MCF 10A (cell line): ENCODE results near the gene HAUS3. TPM values are rescaled to one million over a fixed set of nuclear protein-coding genes. Genes with fewer than 3 reads are reported as not detected.
A peak's percentile ranks its signal among the peaks of the same experiment; 100 is the strongest.

Experiments
- BruUV-seq: library from RNA; stranded (reverse); fragments of 400-500 nt; replicated peaks from 2 replicates; lab custom pipeline; 2021; lab: Mats Ljungman, UMichigan
- CTCF ChIA-PET: fragments of 300-600 bp; sonication (Branson Sonifier 250); formaldehyde crosslinking; extraction: SDS; loops from one replicate; lab custom pipeline; 2021; ENCODE audit warnings: antibody characterized with exemption, inconsistent platforms; lab: Yijun Ruan, JAX
- POLR2A ChIA-PET: fragments of 300-600, 350-650 bp; sonication (Branson Sonifier 250); formaldehyde crosslinking; extraction: SDS; loops from one replicate; lab custom pipeline; 2020; ENCODE audit warnings: antibody characterized with exemption, inconsistent platforms; lab: Yijun Ruan, JAX
- DNase-seq: peaks from one replicate; pipeline ENCODE4 v3.0.0-alpha.2; 2018; ENCODE audit not compliant: unreplicated experiment
- H3K27ac Mint-ChIP-seq: one replicate; pipeline ENCODE4 v1.8.0; 2022; ENCODE audit warnings: mild to moderate bottlenecking, low read depth, mixed read lengths; ENCODE audit not compliant: unreplicated experiment
- H3K27me3 Mint-ChIP-seq: one replicate; pipeline ENCODE4 v1.8.0; 2022; ENCODE audit warnings: mixed read lengths; ENCODE audit not compliant: insufficient read depth, unreplicated experiment
- H3K36me3 Mint-ChIP-seq: one replicate; pipeline ENCODE4 v1.8.0; 2022; ENCODE audit warnings: mild to moderate bottlenecking, moderate library complexity, mixed read lengths; ENCODE audit not compliant: insufficient read depth, unreplicated experiment
- H3K4me1 Mint-ChIP-seq: one replicate; pipeline ENCODE4 v1.8.0; 2022; ENCODE audit warnings: mixed read lengths; ENCODE audit not compliant: insufficient read depth, unreplicated experiment
- H3K4me3 Mint-ChIP-seq: one replicate; pipeline ENCODE4 v1.8.0; 2022; ENCODE audit warnings: mild to moderate bottlenecking, moderate library complexity, mixed read lengths; ENCODE audit not compliant: unreplicated experiment
- H3K9me3 Mint-ChIP-seq: one replicate; pipeline ENCODE4 v1.8.0; 2022; ENCODE audit warnings: mixed read lengths; ENCODE audit not compliant: unreplicated experiment
- intact Hi-C: fragments of 100-400 bp; cut with micrococcal nuclease; formaldehyde crosslinking; loops from 2 replicates; pipeline ENCODE4 v1.14.1; 2022
- total RNA-seq: library from RNA; stranded (reverse); gene quantifications from 2 replicates; pipeline ENCODE4 v1.2.3, GENCODE V29; 2022
- TF ChIP-seq, protein P1 (sequence below): fragments of 200-600 bp; IDR thresholded peaks from one replicate; pipeline ENCODE4 v1.8.0; 2022; ENCODE audit warnings: antibody characterized with exemption, mild to moderate bottlenecking; ENCODE audit not compliant: unreplicated experiment

Gene HAUS3
- total RNA-seq, 1 experiment from 2014 or later = 13.9 TPM

DNA sequence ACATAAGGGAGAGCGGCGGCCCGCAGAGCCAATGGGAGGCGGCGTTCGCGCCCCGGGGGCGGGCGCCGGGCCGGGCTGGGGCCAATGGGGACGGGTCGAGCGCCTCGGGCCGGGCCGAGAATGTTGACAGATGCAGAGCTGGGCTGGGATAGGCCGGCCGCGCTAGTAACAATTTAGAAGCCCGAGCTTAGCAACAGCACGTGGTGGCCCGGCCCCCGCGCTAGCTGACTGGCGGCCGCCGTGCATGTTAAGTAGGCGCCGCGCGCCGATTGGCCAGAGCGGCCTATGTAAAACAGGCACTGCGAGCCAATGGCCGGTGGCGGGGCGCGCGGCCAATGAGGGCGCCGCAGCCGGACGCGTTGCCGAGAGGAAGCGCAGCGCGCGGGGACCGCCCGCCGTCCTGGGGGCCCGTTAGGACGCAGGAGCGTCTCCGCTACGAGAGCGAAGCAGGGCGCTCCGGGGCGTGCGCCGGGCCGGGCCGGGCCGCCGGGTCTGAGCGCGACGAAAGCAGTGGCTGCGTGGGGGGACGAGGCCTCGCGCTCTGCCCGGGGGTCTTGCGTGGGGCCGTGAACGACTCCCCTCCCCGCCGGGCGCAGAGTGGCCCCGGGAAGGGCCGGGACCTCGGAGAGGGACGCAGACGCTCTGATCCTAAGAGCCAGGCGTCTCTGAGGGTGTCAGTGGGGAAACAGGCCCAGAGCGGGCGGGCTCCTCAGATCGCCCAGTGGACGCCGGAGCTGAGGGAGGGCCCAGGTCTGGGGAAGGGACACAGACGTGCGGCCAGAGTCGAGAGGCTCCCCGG lies 20.4 kb upstream of the HAUS3 start:
- Mint-ChIP-seq H3K36me3 (no peaks in the 10 kb centered on the region), H3K27ac (peak overlapping the region; percentile 77), H3K4me1 (peaks cover 8% of the 10 kb centered on the region), H3K27me3 (no peaks in the 10 kb centered on the region), H3K4me3 (peak overlapping the region; percentile 73), H3K9me3 (no peaks in the 10 kb centered on the region)
- intact Hi-C loops = loop anchor here (5.0 to 10.0 kb wide), 2 partner anchors 72 to 150 kb away; no protein-coding TSS in a partner anchor
- ChIA-PET POLR2A (interaction anchor here (0.5 to 4.5 kb wide), 27 partner anchors 12 to 673 kb away, joined by 3 to 54 read pairs (median 3); partner anchors contain the start of genes CFAP99, HAUS3, POLN and RNF4), CTCF (interaction anchor here (0.6 to 0.7 kb wide), 2 partner anchors 35 to 351 kb away, joined by 3 read pairs; no protein-coding TSS in a partner anchor)
- TF ChIP-seq, protein P1, sequence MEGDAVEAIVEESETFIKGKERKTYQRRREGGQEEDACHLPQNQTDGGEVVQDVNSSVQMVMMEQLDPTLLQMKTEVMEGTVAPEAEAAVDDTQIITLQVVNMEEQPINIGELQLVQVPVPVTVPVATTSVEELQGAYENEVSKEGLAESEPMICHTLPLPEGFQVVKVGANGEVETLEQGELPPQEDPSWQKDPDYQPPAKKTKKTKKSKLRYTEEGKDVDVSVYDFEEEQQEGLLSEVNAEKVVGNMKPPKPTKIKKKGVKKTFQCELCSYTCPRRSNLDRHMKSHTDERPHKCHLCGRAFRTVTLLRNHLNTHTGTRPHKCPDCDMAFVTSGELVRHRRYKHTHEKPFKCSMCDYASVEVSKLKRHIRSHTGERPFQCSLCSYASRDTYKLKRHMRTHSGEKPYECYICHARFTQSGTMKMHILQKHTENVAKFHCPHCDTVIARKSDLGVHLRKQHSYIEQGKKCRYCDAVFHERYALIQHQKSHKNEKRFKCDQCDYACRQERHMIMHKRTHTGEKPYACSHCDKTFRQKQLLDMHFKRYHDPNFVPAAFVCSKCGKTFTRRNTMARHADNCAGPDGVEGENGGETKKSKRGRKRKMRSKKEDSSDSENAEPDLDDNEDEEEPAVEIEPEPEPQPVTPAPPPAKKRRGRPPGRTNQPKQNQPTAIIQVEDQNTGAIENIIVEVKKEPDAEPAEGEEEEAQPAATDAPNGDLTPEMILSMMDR = no peak
- no TSS peak for BruUV-seq
- DNase-seq = peak; percentile 99

DNA sequence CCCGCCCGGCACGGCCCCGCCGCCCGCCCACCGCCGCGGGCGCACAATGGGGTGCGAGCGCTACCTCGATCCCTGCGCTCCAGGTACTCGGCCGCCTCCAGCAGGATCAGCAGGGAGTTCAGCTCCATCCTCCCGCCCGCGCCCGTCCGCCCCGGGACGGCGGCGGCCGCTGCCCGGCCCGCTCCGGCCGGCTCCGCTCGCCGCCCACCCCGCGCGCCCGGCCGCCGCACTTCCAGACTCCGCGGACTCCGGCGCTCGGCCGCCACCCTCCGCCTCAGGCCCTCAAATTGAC lies 19.9 kb upstream of the HAUS3 start, which contains the start of gene MXD4:
TSS of gene MXD4 (minus strand) at position 257 of the 292 bp plus-strand sequence. CDS start at position 128, 129 bp downstream.
- ChIA-PET CTCF (no interaction called here), POLR2A (interaction anchor here (0.5 to 4.5 kb wide), 23 partner anchors 11 to 674 kb away, joined by 3 to 54 read pairs (median 4); partner anchors contain the start of genes CFAP99, HAUS3, POLN and RNF4)
- H3K4me3 Mint-ChIP-seq = peak within 1 kb of the TSS; percentile 73
- TF ChIP-seq, protein P1 = no peak
- intact Hi-C loops = loop anchor here (5.0 to 10.0 kb wide), 2 partner anchors 73 to 151 kb away; no protein-coding TSS in a partner anchor
- no TSS peak for BruUV-seq
- no peaks in the 10 kb centered on the region for H3K9me3 Mint-ChIP-seq
- H3K27me3 Mint-ChIP-seq = no peaks in the 10 kb centered on the region
- H3K4me1 Mint-ChIP-seq = peaks cover 13% of the 10 kb centered on the region
- no peaks in the 10 kb centered on the region for H3K36me3 Mint-ChIP-seq
- no peak for DNase-seq
- peak within 1 kb of the TSS; percentile 77 for H3K27ac Mint-ChIP-seq

DNA sequence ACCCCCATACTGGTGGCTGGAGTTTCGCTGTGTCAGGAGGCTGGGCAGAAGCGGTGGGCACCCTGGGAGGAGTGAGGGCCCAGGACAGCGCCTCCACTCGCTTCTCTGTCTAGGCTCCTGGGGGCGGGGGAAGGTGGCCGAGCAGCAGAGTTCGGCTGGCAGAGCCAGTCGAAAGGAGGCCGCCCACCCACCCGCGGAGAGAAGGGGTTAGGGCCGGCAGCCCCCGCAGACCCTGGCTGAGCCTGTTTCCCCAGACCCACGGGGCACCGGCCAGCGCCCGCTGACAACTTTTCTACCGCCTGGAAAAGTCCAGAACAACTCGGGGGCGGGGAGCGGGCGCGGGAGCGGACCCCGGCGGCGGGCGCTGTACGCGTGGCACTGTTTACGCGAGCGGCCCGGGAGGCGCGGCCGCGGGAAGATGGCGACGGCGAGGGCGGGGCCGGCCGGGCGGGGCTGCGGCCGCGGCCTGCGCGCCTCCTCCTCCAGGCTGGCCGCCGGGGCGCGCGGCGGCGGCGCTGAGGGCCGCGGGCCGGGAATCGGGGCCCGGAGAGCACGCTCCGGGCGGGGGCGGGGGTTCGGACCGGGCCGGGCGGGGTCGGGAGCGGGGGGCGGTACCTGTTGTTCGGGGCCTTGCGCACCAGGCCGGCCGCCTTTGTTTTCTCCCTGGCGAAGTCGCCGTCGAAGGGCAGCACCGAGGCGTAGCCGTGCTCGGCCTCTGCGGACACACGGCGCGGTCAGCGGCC lies 19.4 kb upstream of the HAUS3 start:
- POLR2A ChIA-PET = interaction anchor here (0.7 to 4.5 kb wide), 5 partner anchors 21 to 549 kb away, joined by 3 to 54 read pairs (median 6); partner anchors contain the start of genes HAUS3, POLN, RNF4 and SLBP
- Mint-ChIP-seq H3K9me3 (no peaks in the 10 kb centered on the region), H3K27me3 (no peaks in the 10 kb centered on the region), H3K27ac (peak overlapping the region; percentile 77), H3K4me3 (peak overlapping the region; percentile 73), H3K4me1 (peaks cover 16% of the 10 kb centered on the region), H3K36me3 (no peaks in the 10 kb centered on the region)
- DNase-seq = peak; percentile 38
- intact Hi-C loops = loop anchor here (5.0 to 10.0 kb wide), 2 partner anchors 74 to 151 kb away; no protein-coding TSS in a partner anchor
- TF ChIP-seq, protein P1 = no peak
- TSS peak; percentile 69 for BruUV-seq
- CTCF ChIA-PET = no interaction called here
